Spleen (tissue), 7 donors: ENCODE results near the gene NLRP6.
"Not testable (repeated sequence)": the region's sequence is repeated elsewhere in the genome, so short reads cannot be mapped to it uniquely, and the experiment has no call there.

Experiments used
- CTCF ChIP-seq, 11 experiments: fragments of 200-600 bp in 7 of 11; fragments of 450-650 bp in 4 of 11; sonication (generic) in 4 of 11; IDR thresholded peaks in 8 of 11; conservative IDR thresholded peaks in 3 of 11; 1 replicate in 7 of 11; 2 replicates in 4 of 11; pipeline versions ENCODE4 v1.4.0 to v1.8.0; 2016 to 2021; ENCODE audit warnings: antibody characterized with exemption in 11 of 11, inconsistent platforms in 4 of 11, mild to moderate bottlenecking in 1 of 11
- POLR2A ChIP-seq, 3 donors: fragments of 450-650 bp; IDR thresholded peaks; one replicate each; pipeline ENCODE4 v1.5.1; 2017; ENCODE audit warnings: antibody characterized with exemption in 3 of 3, mild to moderate bottlenecking in 1 of 3
- POLR2AphosphoS5 ChIP-seq, 3 donors: sonication (generic); formaldehyde crosslinking; IDR thresholded peaks; one replicate each; pipeline ENCODE4 v1.5.1; 2017; ENCODE audit warnings: antibody characterized with exemption in 3 of 3
- donor health status: DM: no; HTN: no; CAD: no; lungs with moderate emphysema.
- donor health status: DM: no; HTN: no; CAD: no.
- donor health status: DM: no; HTN: no; CAD: no.

GRCh38 chr11:314554-314875 is 36.3 kb downstream of the NLRP6 start:
- not testable (repeated sequence) for TF ChIP-seq POLR2A (IDR thresholded peaks at IDR 0.05); CTCF (IDR thresholded peaks at IDR 0.05 in 8 of 11, conservative IDR thresholded peaks at IDR 0.05 in 3 of 11); POLR2AphosphoS5 (IDR thresholded peaks at IDR 0.05)
